Activated CD4-positive, alpha-beta T cell treated with anti-CD3 and anti-CD28 coated beads, Interleukin-2, amount 50 U/mL, for 24 hours (primary cell): ENCODE data around the gene RCC1.
"Not testable (repeated sequence)": the region's sequence is repeated elsewhere in the genome, so short reads cannot be mapped to it uniquely, and the experiment has no call there.

ENCODE experiments used
- DNase-seq, 2 donors: peaks; one replicate each; pipeline ENCODE4 v3.0.0-alpha.2; 2020; ENCODE audit warnings: low read depth in 1 of 2, low spot score in 1 of 2

Gene RCC1

DNA sequence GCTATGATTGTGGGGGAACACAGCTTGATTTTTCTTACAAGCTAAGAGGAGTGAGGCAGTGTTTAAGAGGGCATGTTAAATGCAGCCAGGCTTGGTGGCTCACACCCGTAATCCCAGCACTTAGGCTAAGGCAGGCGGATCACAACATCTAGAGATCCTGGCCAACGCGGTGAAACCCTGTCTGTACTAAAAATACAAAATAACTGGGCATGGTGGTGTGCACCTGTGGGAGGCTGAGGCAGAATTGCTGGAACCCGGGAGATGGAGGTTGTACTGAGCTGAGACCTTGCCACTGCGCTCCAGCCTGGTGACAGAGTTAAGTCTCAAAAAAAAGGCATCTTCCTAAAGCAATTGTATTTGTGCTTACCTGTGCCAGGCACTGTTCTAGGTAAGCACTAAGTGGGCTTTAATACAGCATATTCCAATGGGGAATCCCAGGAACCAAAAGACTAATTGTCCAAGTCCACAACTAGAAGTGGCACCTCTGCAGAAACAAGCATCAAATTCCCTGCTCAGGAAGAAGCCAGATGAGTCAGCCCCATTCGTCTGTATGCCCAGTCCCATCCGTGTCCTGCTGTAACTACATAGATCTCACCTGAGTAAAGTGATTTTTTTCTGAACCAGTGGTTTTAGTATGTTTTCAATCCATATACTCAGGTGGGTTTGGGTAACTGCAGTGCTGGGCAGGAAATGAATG is 4.6 kb downstream of the RCC1 start:
- DNase-seq, result peak; percentile 45 to 56

DNA sequence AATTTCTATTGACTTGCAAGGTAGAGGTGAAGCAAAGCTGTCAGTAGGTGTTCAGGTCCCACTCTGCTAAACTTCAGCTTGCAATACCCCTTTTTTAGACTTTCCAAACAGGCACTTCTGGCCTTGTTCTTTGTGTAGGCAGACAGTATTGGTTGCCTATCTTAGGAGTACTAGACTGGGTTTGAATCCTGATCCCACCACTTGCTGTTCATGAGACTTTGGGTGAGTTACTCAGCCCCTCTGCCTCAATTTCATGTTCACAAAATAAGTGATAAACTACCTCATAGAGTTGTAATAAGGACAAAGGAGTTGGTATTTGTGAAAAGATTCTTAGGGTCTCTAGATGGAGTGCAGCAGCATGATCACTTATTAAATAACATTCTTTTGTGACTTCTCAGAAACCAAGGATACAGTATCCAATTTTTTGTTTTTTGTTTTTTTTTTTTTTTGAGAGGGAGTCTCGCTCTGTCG is 5.2 kb downstream of the RCC1 start:
- peak in 1 of 2 donors; percentile 57 for DNase-seq

DNA sequence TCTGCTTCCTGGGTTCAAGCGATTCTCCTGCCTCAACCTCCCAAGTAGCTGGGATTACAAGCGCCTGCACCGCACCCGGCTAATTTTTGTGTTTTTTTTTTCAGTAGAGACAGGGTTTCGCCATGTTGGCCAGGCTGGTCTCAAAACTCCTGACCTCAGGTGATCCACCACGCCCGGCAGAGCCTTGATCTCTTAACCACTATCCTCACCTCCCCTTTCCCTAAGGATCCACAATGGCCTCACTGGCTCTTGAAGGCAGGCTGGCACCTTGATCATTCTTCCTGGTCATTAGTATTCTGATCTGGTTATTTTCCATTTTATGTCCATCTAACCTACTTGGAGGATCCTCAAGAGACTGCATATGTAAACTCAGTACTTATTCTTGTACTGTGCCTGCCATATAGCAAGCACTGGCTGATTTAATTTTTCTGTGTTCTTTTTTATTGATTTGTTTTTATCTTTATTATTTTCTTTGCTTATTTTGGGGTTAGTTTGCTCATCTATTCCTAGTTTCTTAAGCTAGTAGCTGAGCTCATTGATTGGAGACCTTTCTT is 6.3 kb downstream of the RCC1 start:
- peak; percentile 27 to 32 for DNase-seq

DNA sequence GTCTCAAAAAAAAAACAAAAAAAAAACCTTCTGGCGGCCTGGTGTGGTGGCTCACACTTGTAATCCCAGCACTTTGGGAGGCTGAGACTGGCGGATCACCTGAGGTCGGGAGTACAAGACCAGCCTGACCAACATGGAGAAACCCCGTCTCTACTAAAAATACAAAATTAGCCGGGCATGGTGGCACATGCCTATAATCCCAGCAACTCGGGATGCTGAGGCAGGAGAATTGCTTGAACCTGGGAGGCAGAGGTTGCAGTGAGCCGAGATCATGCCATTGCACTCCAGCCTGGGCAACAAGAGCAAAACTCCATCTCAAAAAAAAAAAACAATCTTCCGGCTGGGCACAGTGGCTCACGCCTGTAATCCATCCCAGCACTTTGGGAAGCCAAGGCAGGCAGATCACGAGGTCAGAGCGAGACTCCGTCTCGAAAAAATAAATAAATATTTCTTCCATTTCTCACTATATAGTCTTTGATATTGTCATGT is 8.6 kb downstream of the RCC1 start:
- not testable (repeated sequence) for DNase-seq

DNA sequence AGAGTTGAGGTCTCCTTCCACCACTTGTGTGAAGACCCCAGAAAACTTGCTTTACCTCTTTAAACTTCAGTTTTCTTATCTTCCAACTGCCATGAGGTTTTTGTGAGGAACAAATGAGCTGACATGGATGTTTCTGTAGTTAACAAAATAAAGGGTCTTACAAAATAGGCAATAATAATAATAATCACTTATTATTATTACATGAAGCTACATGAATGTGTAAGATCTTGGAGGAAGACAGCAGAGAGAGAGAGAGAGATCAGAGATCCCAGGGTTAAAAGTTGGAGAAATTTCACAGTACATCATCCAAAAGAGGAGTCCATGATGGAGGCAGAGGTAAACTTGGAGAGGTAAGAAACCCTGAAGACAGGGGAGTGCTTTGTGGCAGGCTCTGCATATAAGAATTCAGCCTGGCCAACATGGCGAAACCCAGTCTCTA is 10.7 kb downstream of the RCC1 start:
- DNase-seq, result no peak

DNA sequence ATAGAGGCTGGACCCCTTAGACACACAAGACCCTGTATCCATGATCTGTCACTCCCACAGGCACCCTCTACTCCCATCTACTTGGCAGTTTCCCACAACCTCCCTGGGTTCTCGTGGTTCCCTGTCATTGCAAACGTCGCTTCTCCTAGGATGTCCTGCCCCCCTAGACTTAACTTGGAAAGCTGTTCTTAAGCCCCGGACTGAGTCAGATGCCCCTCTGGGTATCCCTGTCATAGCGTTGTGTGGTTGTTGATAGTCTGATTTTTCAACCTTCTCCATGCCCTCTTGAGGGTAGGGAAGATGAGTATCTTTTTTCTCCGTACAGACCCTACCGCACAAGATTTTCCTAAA is 11.8 kb downstream of the RCC1 start:
- no peak for DNase-seq

DNA sequence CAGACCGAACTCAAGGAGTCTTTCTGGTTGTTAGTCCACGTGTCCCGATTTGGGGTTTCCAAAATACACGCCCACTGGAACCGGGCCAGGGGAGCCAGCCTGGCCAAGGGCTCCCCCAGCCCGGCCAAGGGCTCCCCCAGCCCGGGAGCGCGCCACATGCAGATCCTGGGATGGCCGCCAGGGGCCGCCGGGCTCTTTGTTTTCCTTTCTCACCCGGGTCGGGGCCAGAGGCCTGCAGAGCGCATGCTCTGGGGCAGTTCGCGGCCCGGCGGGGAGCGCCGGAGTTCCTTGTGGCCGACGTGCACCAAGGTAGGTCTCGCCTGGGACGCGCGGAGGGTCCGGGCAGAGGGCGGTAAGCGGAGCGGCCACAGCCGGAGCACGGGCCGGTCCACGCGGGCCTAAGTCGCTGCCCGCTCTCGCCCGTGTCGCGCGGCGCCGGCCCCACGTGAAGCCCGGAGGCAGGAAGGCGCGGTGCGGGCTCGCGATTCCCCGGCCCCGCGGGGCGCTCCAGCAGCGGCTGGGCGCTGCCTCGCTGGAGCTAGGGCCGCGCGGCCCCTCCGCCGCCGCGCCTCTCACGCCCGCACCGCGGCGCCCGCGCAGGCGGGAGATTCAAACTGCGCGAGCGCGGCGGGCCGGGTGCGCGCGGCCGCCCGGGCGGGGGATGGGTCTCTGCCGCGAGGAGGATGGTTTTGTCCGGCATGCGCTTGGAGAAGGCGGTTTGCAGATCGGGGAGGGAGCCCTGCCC is 12.3 kb downstream of the RCC1 start:
- DNase-seq, result peak; percentile 82 to 89

DNA sequence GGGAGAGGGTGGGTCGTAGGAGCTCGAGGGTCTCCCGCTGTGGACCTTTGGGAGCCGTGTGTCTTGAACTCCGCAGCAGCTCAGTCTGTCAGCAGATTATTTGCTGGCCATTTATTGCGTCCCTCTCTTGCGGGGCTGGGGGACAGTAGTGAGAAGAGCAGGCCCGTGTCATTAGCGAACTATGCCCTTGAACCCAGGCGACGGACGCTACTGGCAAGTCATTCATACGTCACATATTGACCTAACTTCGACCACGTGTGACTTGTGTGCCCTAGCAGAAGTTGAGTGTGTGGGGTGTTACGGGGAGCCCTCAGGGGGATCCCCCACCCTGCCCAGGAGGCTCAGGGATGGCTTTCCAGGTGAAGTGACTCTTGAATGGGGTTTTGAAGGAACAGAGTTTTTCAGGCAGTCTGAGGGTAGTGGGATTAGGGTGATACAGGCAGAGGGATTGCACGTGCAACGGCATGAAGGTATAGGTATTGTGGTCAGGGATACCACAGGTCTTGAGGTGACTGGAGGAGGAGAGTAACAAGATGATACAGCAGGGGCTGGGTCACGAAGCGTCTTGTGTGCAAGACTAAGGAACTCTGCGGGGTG is 13.0 kb downstream of the RCC1 start:
- peak; percentile 28 to 31 for DNase-seq

DNA sequence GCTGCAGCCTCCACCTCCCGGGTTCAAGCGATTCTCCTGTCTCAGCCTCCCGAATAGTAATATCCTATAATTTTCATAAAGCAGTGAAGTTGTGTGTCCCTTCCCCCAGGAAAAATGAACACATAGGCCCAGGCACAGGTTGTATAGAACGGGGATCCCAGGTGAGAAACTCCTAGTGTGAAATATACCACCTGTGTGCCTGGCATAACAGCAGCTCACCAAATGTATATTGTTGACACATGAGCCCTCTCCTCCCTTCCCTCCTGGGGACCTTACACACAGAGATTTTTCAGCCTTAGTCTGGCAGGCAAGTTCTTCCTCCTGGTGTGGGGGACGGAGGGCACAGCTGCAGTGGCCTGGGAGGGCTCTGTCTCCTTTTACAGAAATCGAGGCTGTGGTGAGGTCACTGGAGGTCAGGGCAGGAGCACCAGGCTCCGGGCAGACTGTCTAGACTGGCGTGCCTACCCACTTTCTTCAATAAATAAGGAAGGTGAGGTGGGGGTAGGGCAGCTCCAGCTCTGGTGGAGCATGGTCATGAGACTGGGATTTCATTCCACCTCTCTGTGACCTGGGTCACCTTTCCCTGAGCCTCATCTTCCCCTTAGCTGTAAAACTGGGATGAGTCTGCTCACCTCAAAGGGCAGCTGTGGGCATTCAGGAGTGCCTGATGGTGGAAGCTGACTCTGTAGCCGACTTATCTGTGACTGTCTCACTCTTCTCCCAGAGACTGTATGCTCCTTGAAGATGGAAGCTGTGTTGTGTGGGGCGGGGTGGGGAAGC is 14.3 kb downstream of the RCC1 start:
- no peak for DNase-seq

DNA sequence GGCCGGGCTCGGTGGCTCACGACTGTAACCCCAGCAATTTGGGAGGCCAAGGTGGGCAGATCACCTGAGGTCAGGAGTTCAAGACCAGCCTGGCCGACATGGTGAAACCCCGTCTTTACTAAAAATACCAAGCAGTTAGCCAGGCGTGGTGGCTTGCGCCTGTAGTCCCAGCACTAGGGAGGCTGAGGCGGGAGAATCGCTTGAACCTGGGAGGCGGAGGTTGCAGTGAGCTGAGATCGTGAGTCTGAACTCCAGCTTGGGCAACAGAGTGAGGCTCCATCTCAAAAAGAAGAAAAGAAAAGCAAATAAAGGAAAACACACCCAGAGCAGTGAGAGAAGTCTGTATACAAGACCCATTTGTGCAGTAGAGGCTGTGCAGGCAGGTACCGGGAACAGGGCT is 15.0 kb downstream of the RCC1 start:
- DNase-seq, result not testable (repeated sequence)

DNA sequence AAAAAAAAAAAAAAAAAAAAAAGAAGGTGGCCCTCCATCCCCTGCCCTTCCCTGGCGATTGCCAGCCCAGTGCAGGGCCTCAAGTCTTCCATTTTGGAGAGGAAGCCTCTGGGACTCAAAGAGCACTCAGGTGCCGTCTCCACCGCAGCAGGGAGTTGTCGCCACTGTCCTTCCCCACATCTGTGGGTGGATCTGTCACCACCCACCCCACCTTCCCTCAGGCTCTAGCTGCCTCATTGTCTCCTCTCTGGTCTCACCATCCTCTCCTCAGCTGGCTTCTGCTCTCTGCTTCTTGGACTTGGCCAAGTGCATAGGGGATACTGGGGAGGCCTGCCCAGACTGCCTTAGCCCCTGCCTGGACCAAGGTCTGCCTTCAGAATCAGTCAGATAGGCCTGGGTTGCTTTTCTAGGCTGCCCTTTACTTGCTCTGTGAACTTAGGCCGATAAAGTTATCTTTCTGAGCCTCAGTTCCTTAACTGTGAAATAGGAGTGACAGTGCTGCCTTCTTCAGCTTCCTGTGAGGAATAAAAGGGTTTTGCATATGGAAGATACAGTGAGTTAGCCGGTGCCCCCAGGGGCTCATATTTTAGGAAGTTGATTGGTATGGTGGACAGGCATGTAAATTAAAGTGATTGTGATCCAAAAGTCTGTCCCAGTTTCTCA is 15.8 kb downstream of the RCC1 start:
- DNase-seq, result no peak

DNA sequence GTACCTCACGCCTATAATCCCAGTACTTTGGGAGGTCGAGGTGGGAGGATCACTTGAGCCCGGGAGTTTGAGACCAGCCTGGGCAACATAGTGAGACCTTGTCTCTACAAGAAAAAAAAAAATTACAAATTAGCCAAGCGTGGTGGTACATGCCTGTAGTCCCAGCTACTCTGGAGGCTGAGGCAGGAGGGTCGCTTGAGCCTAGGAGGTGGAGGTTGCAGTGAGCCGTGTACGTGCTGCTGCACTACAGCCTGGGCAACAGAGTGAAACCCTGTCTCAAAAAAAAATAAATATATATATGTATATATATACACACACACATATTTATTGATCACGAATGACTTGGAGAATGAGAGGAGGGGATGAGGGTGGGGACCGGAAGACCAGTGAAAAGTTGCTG is 16.7 kb downstream of the RCC1 start:
- not testable (repeated sequence) for DNase-seq

DNA sequence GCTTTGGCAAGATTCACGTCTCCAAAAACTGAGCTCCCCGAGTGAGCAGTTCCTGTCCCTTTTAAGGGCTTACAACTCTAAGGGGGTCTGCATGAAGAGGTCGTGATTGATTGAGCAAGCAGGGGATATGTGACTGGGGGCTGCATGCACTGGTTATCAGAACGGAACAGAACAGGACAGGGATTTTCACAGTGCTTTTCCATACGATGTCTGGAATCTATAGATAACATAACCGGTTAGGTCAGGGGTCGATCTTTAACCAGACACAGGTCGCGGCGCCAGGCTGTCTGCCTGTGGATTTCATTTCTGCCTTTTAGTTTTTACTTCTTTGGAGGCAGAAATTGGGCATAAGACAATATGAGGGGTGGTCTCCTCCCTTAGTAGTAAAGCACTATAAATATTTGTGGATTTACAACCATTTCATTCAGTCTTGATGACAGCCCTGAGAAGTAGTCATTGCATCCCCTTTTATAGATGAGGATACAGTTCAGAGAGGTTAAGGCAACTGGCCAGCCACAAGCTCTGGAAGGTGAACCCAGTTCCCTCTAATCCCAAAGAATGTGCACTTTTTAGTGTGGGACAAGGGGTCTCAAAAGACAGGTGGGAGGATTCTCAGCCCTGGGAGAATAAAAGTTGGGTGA is 19.3 kb downstream of the RCC1 start:
- not testable (repeated sequence) for DNase-seq

DNA sequence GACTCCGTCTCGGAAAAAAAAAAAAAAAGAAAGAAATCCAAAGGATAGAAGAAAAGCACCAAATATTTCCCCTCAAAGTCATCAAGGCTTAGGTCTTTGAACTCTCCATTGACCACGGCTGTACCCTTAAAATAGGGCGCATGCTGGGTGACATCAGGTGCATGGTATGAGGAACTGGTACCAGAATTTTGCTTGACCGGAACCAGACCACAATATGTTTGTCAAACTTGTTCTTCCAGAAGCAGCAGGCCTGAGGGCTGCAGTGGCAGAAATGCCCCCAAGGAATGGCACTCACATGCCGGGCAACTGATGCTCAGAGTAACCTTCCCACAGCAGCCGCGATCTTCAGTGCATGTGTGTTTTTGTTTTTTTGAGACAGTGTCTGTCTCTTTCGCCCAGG is 21.0 kb downstream of the RCC1 start:
- DNase-seq, result no peak

DNA sequence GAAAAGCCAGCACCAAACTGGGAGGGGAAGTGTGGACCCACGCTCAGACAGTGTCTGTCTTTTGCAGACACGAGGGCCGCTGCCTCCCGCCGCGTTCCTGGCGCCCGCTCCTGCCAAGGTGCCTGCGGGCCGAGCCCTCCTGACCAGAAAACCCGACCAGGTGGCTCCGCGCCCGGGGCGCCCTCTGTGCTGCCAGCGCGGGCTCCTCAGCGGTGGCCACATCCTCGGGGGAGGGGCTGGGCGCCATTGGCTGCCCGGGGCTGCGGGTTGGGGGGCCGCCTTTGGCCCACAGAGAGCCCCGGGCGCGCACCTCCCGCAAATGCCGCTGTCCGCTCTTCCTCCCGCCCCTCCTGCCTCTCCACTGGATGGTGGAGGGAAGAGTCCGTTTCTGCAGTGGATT is 24.6 kb downstream of the RCC1 start:
- DNase-seq, result no peak

DNA sequence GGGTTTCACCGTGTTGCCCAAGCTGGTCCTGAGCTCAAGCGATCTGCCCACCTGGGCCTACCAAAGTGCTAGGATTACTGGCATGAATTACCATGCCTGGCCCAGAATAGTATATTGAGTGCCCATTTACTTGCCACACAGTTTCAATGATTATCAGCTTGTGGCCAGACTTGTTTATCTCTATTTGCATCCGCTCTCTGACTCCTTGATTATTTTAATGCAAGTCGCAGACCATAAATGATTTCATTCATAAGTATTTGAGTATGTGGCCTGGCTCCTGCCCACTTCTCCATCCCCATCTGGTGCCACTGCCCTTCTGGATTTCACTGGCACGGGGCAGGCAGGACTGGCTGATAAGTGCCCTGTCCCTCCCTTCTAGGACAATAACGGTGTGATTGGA is 28.8 kb downstream of the RCC1 start:
- DNase-seq, result no peak

DNA sequence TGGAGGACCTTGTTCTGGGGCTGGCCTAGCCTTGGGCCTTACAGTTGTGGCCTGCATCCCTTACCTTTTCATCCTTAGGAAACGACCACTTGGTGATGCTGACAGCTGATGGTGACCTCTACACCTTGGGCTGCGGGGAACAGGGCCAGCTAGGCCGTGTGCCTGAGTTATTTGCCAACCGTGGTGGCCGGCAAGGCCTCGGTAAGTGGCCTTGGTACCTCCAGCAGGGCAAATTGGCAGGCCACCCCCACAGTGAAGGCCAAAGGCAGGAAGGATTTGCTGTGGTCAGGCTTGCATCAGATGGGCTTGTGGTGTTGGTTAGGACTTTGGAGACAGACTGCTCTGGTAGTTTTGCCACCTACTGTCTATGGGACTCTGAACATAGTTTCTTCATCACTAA is 29.3 kb downstream of the RCC1 start:
- DNase-seq, result no peak

DNA sequence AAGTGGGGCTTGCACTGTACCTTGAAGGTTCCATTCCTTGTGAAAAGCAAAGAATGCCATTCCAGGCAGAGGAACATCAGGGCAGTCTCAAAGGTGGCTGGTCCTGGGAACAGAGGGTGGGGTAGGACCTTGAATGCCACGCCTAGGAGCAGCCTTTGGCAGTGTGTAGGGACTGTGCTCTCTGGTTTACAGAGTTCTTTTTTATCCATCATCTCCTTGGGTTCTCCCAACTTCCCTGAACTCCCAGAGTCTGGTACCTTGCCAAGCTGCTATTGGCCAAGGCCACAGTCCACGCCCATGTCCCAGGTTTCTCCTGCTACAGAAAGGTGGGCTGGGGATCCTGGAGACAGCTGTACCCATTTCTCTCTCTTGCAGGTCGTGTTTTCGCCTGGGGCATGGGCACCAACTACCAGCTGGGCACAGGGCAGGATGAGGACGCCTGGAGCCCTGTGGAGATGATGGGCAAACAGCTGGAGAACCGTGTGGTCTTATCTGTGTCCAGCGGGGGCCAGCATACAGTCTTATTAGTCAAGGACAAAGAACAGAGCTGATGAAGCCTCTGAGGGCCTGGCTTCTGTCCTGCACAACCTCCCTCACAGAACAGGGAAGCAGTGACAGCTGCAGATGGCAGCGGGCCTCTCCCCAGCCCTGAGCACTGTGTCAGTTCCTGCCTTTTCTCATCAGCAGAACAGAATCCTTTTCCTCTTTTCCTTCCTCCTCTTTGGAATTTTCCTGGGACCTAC is 31.8 kb downstream of the RCC1 start:
- DNase-seq, result no peak

DNA sequence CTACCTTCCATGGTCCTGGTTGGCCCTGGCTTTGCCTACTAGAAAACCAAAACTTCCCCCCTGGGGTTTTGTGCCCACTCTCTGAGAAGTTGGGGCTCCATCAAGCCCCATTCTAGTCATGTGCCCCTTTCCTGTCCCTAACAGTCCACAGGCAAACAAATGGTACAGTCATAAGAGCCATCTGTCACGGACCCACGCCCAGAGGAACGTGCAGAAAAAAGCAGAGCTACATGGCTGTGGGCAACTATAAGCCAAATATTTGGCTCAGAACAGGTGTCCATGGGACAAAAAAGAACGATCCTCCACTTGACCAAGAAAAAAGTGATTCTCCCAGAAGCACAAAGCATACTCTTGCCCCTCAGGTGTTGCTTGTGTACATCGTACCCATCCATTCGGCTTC is 32.4 kb downstream of the RCC1 start:
- DNase-seq, result no peak
